Panc1 (cell line): ENCODE measurements around the gene CDH26.

Experiments used
- CTCF ChIP-seq: fragments of 450-650 bp; IDR thresholded peaks from 2 replicates; pipeline ENCODE4 v1.5.1; 2017; ENCODE audit warnings: mild to moderate bottlenecking
- POLR2AphosphoS5 ChIP-seq: IDR thresholded peaks from 2 replicates; pipeline ENCODE4 v1.6.1; 2012; ENCODE audit warnings: mild to moderate bottlenecking, low read depth, low read length, moderate library complexity
- REST ChIP-seq, 2 experiments: IDR thresholded peaks; 2 replicates each; pipeline ENCODE4 v1.6.1; 2011 to 2012; ENCODE audit warnings: low read depth in 2 of 2, control low read depth in 1 of 2, low read length in 1 of 2, mild to moderate bottlenecking in 1 of 2, moderate library complexity in 1 of 2; ENCODE audit not compliant: insufficient read depth in 1 of 2
- SIN3A ChIP-seq: IDR thresholded peaks from 2 replicates; pipeline ENCODE4 v1.6.1; 2012; ENCODE audit warnings: low read depth, mild to moderate bottlenecking, low read length, moderate library complexity, borderline replicate concordance; ENCODE audit not compliant: insufficient read depth

GRCh38 chr20:59925899-59926298 is 32.3 kb upstream of the CDH26 start:
- TF ChIP-seq POLR2AphosphoS5 = no peak
- no peak for TF ChIP-seq CTCF
- no peak for TF ChIP-seq SIN3A
- TF ChIP-seq REST (IDR thresholded peaks at IDR 0.05; ENCODE audit: insufficient read depth in 1 of 2, low read depth in 2 of 2, low read length in 1 of 2) = no peak
